Type B pancreatic cell (in vitro differentiated cells): ENCODE data around the gene TGFBR3L. TPM values are rescaled to one million over a fixed set of nuclear protein-coding genes. Genes with fewer than 3 reads are reported as not detected.

ENCODE experiments used
- DNase-seq: peaks from one replicate; pipeline ENCODE4 v3.0.0; 2021; ENCODE audit warnings: mixed read lengths; ENCODE audit not compliant: unreplicated experiment; ENCODE audit errors: extremely low spot score
- H3K27ac Mint-ChIP-seq: 2 replicates; pipeline ENCODE4 v1.8.0; 2021; ENCODE audit warnings: mild to moderate bottlenecking, mixed read lengths
- H3K27me3 Mint-ChIP-seq: 2 replicates; pipeline ENCODE4 v1.8.0; 2021; ENCODE audit warnings: mixed read lengths
- H3K36me3 Mint-ChIP-seq: 2 replicates; pipeline ENCODE4 v1.8.0; 2021; ENCODE audit warnings: mixed read lengths
- H3K4me1 Mint-ChIP-seq: one replicate; pipeline ENCODE4 v1.8.0; 2021; ENCODE audit warnings: mixed read lengths; ENCODE audit not compliant: unreplicated experiment
- H3K4me3 Mint-ChIP-seq: 2 replicates; pipeline ENCODE4 v1.8.0; 2021; ENCODE audit warnings: mild to moderate bottlenecking, mixed read lengths
- H3K9me3 Mint-ChIP-seq: 2 replicates; pipeline ENCODE4 v1.8.0; 2021; ENCODE audit warnings: mixed read lengths
- CTCF ChIP-seq: fragments of 200-600 bp; sonication (generic); conservative IDR thresholded peaks from 2 replicates; pipeline ENCODE4 v1.5.0; 2021; ENCODE audit warnings: antibody characterized with exemption, mild to moderate bottlenecking
- total RNA-seq: library from RNA; stranded (reverse); gene quantifications from 2 replicates; pipeline ENCODE4 v1.2.1, GENCODE V29; 2021; ENCODE audit warnings: low replicate concordance

Gene TGFBR3L
- total RNA-seq, 1 donor from 2014 or later: 1.1 TPM

DNA sequence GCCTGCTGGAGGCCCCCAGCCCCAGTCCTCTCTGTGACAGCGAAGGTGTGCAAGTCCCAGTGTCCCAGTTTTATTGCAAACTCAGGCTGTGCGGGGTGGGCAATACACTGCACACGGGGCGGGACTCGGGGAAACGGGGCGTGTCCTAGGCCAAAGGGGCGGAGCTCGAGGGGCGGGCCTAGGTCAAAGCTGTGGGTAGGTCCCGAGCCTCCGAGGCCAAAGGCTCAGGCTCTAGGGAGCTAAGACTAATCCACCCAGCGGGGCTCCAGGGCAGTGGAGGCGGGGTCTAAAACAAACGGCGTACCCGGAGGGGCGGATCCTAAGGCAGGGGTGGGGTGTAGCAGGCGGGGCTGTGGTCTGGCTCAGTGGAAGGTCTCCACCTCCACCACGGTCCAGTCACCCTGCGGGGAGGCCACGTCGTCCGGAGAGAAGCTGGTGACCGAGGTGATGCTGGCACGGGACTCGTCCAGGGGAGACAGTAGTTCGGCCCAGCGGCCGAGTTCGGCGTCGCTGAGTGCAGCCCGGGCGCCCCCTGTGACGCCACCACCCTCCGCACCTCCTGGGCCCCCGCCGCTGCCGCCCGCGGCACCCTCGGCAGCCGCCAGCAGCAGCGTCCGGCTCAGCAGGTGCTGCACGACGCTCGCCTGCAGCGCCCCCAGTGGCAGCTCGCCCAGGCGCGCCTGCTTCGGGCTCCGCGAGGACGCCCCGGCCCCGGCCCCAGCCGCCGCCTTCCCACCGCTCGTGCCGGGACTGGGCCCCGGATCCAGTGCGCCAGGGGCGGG lies 45.8 kb upstream of the TGFBR3L start:
- DNase-seq: no peak
- Mint-ChIP-seq H3K36me3 (peaks cover 4% of the 10 kb centered on the region), H3K27ac (no peak overlapping the region), H3K9me3 (no peaks in the 10 kb centered on the region), H3K4me1 (peaks cover 13% of the 10 kb centered on the region), H3K4me3 (peak overlapping the region; percentile 71), H3K27me3 (peaks cover 26% of the 10 kb centered on the region)
- TF ChIP-seq CTCF: peak; percentile 88

- TF ChIP-seq CTCF: peak; percentile 52
Measured at GRCh38 chr19:7869453-7869909, 45.1 kb upstream of the TGFBR3L start.

DNA sequence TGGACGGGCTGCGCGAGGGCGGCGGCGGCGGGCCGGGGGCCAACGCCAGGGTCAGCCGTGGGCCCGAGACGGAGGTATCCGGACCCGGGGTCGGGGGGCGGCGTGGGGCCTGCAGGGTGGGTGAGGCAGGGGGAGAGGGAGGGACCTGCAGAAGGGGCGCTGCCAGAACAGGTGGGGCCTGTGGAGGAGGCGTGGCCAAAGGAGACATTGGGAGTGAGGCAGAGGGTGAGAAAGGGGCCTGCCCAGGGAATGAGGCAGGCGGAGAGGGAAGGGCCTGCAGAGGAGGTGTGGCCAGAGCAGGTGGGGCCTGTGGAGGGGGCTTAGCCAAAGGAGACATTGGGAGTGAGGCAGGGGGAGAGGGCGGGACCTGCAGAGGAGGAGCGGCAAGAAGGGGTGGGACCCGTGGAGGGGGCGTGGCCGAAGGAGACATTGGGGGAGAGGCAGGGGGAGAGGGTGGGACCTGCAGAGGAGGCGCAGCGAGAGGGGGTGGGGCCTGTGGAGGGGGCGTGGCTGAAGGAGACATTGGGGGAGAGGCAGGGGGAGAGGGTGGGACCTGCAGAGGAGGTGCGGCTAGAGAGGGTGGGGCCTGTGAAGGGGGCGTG lies 44.6 kb upstream of the TGFBR3L start:
- Mint-ChIP-seq H3K4me3 (no peak overlapping the region), H3K36me3 (peaks cover 4% of the 10 kb centered on the region), H3K9me3 (no peaks in the 10 kb centered on the region), H3K4me1 (peaks cover 13% of the 10 kb centered on the region), H3K27ac (no peak overlapping the region), H3K27me3 (peaks cover 25% of the 10 kb centered on the region)
- no peak for TF ChIP-seq CTCF
- DNase-seq: no peak

More at GRCh38 chr19:7869453-7869909, 45.1 kb upstream of the TGFBR3L start:
- Mint-ChIP-seq H3K4me3 (no peak overlapping the region), H3K27ac (no peak overlapping the region), H3K27me3 (peaks cover 26% of the 10 kb centered on the region), H3K9me3 (no peaks in the 10 kb centered on the region), H3K4me1 (peaks cover 13% of the 10 kb centered on the region), H3K36me3 (peaks cover 4% of the 10 kb centered on the region)
- DNase-seq: no peak

DNA sequence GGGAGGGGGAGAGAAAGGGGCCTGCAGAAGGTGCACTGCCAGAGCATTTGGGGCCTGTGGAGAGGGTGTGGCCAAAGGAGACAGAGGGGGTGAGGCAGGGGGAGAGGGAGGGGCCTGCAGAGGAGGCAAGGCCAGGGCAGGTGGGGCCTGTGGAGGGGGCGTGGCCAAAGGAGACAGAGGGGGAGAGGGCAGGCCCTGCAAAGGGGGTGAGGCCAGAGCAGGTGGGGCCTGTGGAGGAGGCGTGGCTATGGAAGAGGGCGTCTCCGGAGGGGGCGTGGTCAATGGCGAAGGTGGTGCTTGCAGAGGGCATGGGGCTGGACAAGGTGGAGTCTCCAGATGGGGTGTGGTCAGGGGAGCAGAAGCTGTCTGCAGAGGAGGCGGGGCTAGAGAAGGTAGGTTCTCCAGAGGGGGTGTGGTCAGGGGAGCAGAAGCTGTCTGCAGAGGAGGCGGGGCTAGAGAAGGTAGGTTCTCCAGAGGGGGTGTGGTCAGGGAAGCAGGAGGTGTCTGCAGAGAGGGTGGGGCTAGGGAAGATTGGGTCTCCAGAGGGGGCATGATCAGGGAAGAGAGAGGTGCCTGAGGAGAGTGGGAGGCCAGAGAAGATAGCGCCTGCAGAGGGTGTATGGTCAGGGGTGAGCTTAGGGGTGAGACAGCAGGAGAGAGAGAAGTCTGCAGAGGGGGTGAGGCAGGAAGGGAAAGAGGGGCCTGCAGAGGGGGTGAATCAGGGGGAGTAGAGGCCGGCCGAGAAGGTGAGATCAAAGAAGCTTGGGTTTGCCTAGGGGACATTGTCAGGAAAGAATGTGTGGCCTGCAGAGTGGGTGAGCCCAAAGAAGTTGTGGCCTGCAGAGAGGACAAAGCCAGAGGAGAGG lies 43.8 kb upstream of the TGFBR3L start:
- H3K4me1 Mint-ChIP-seq: peaks cover 13% of the 10 kb centered on the region
- H3K36me3 Mint-ChIP-seq: peaks cover 4% of the 10 kb centered on the region
- no peak for TF ChIP-seq CTCF
- peaks cover 25% of the 10 kb centered on the region for H3K27me3 Mint-ChIP-seq
- H3K27ac Mint-ChIP-seq: peak overlapping the region; percentile 95
- H3K4me3 Mint-ChIP-seq: peak overlapping the region; percentile 84
- no peaks in the 10 kb centered on the region for H3K9me3 Mint-ChIP-seq
- peak; percentile 78 for DNase-seq

- Mint-ChIP-seq H3K27ac (peak overlapping the region; percentile 95), H3K9me3 (no peaks in the 10 kb centered on the region), H3K27me3 (peaks cover 31% of the 10 kb centered on the region), H3K4me1 (peaks cover 13% of the 10 kb centered on the region), H3K36me3 (peaks cover 4% of the 10 kb centered on the region), H3K4me3 (peak overlapping the region; percentile 84)
- TF ChIP-seq CTCF: no peak
- DNase-seq: peak; percentile 94
Measured at GRCh38 chr19:7871437-7872305, 43.0 kb upstream of the TGFBR3L start.
